HepG2 (cell line): ENCODE data around the gene FZD4. TPM values are rescaled to one million over a fixed set of nuclear protein-coding genes. Genes with fewer than 3 reads are reported as not detected.

Experiments used
- ATAC-seq: fragments of 200-7000 bp; cut with Tn5 transposase; 3 replicates; pipeline ENCODE4 v1.9.1; 2020; ENCODE audit warnings: mild to moderate bottlenecking, moderate library complexity
- BruUV-seq: library from RNA; stranded (reverse); fragments of 400-500 nt; replicated peaks from 2 replicates; lab custom pipeline; 2021; lab: Mats Ljungman, UMichigan
- CTCF ChIA-PET: fragments of 300-600 bp; formaldehyde crosslinking; extraction: SDS; loops from one replicate; lab custom pipeline; 2021; ENCODE audit warnings: low total read pairs, inconsistent platforms, low intra/inter-chr PET ratio; lab: Yijun Ruan, JAX
- POLR2A ChIA-PET: fragments of 350-600 bp; sonication (Branson Sonifier 250); formaldehyde crosslinking; loops from one replicate; lab custom pipeline; 2020; ENCODE audit warnings: antibody characterized with exemption, inconsistent platforms; lab: Yijun Ruan, JAX
- DNase-seq: peaks from one replicate; pipeline ENCODE4 v3.0.0-alpha.2; 2015; ENCODE audit warnings: low spot score
- FAIRE-seq: peaks from 3 replicates; lab custom pipeline; 2011; peaks lifted over from hg19 to GRCh38; lab: Jason Lieb, UNC
- H2AFZ ChIP-seq: one replicate; pipeline ENCODE4 v1.6.1; 2011; ENCODE audit warnings: low read length, inconsistent platforms
- H3K27ac ChIP-seq: fragments of 300-600 bp; 3 replicates; pipeline ENCODE4 v1.8.0; 2011; ENCODE audit warnings: mixed run types, mild to moderate bottlenecking, mixed read lengths, low read length, inconsistent platforms; ENCODE audit not compliant: insufficient read depth; ENCODE audit errors: extremely low read length
- H3K27me3 ChIP-seq, 2 experiments: fragments of 200-600 bp in 1 of 2; 2 replicates in 1 of 2; 3 replicates in 1 of 2; pipeline versions ENCODE4 v1.6.0 to v1.8.0; 2011; ENCODE audit warnings: low read length in 2 of 2, mild to moderate bottlenecking in 2 of 2, moderate library complexity in 2 of 2, inconsistent platforms in 1 of 2; ENCODE audit not compliant: insufficient read depth in 2 of 2, control insufficient read depth in 1 of 2
- H3K36me3 ChIP-seq, 2 experiments: fragments of 200-600 bp in 1 of 2; replicated peaks in 1 of 2; 2 replicates in 1 of 2; 3 replicates in 1 of 2; pipeline versions ENCODE4 v1.5.1 to v1.8.0; 2011; ENCODE audit warnings: low read length in 2 of 2, inconsistent platforms in 1 of 2; ENCODE audit not compliant: insufficient read depth in 2 of 2, control insufficient read depth in 1 of 2
- H3K4me1 ChIP-seq: 2 replicates; pipeline ENCODE4 v1.5.1; 2012; ENCODE audit warnings: low read length, inconsistent platforms; ENCODE audit not compliant: insufficient read depth
- H3K4me2 ChIP-seq: 2 replicates; pipeline ENCODE4 v1.6.0; 2011; ENCODE audit warnings: low read depth, low read length, inconsistent platforms
- H3K4me3 ChIP-seq, 3 experiments: fragments of 200-600 bp in 1 of 3; sonication (generic), shearing (Covaris generic) in 1 of 3; replicated peaks in 1 of 3; 2 replicates each; pipeline ENCODE4 v1.5.1; 2011 to 2016; ENCODE audit warnings: low read length in 3 of 3, inconsistent platforms in 2 of 3, low read depth in 2 of 3, mild to moderate bottlenecking in 2 of 3, control low read depth in 1 of 3, mixed read lengths in 1 of 3; ENCODE audit not compliant: insufficient read depth in 1 of 3
- H3K79me2 ChIP-seq: one replicate; pipeline ENCODE4 v1.6.1; 2011; ENCODE audit warnings: low read length, inconsistent platforms; ENCODE audit not compliant: insufficient read depth
- H3K9ac ChIP-seq: 2 replicates; pipeline ENCODE4 v1.6.0; 2011; ENCODE audit warnings: mild to moderate bottlenecking, low read depth, low read length, inconsistent platforms; ENCODE audit not compliant: insufficient read depth
- H3K9me3 ChIP-seq: 2 replicates; pipeline ENCODE4 v1.5.1; 2012; ENCODE audit warnings: mild to moderate bottlenecking, low read length
- H4K20me1 ChIP-seq: 2 replicates; pipeline ENCODE4 v1.6.0; 2011; ENCODE audit warnings: inconsistent platforms, mild to moderate bottlenecking, low read length, moderate library complexity; ENCODE audit not compliant: insufficient read depth
- ARNT2 ChIP-seq: sonication (generic); formaldehyde crosslinking; IDR thresholded peaks from 2 replicates; pipeline ENCODE4 v1.8.0; 2022; ENCODE audit warnings: mild to moderate bottlenecking, low read depth, missing genetic modification reagents, moderate library complexity
- ATM ChIP-seq: fragments of 450-650 bp; IDR thresholded peaks from 2 replicates; pipeline ENCODE4 v1.7.1; 2017; ENCODE audit warnings: mild to moderate bottlenecking, borderline replicate concordance
- HINFP ChIP-seq: sonication (generic); formaldehyde crosslinking; IDR thresholded peaks from 2 replicates; pipeline ENCODE4 v1.4.0; 2020; ENCODE audit warnings: low read depth, mild to moderate bottlenecking, missing genetic modification reagents
- HNRNPUL1 ChIP-seq: fragments of 200-400 bp; formaldehyde crosslinking; IDR thresholded peaks from 2 replicates; pipeline ENCODE4 v1.6.1; 2017; ENCODE audit warnings: low read depth, mild to moderate bottlenecking, low read length, moderate library complexity
- MTERF4 ChIP-seq: sonication (generic); formaldehyde crosslinking; IDR thresholded peaks from 2 replicates; pipeline ENCODE4 v1.8.0; 2023; ENCODE audit warnings: mild to moderate bottlenecking, missing genetic modification reagents
- NCOA1 ChIP-seq: sonication (generic); formaldehyde crosslinking; IDR thresholded peaks from 2 replicates; pipeline ENCODE4 v1.9.0; 2021; ENCODE audit warnings: missing genetic modification reagents
- NFAT5 ChIP-seq: sonication (generic); formaldehyde crosslinking; IDR thresholded peaks from 2 replicates; pipeline ENCODE4 v1.4.0; 2020; ENCODE audit warnings: missing genetic modification reagents
- NFKBIZ ChIP-seq: IDR thresholded peaks from 2 replicates; pipeline ENCODE4 v1.6.1; 2018; ENCODE audit warnings: missing genetic modification reagents, missing compliant biosample characterization
- NR2F6 ChIP-seq, 2 experiments: IDR thresholded peaks; 2 replicates each; pipeline ENCODE4 v1.6.1; 2016; ENCODE audit warnings: antibody characterized with exemption in 1 of 2, mild to moderate bottlenecking in 1 of 2
- PAX8 ChIP-seq: sonication (generic); formaldehyde crosslinking; IDR thresholded peaks from 2 replicates; pipeline ENCODE4 v1.8.0; 2022; ENCODE audit warnings: mild to moderate bottlenecking, missing genetic modification reagents, borderline replicate concordance
- REL ChIP-seq: sonication (generic); formaldehyde crosslinking; conservative IDR thresholded peaks from 2 replicates; pipeline ENCODE4 v1.8.0; 2022; ENCODE audit warnings: mild to moderate bottlenecking, missing genetic modification reagents, moderate library complexity
- TFE3 ChIP-seq: IDR thresholded peaks from 2 replicates; pipeline ENCODE4 v1.6.1; 2016
- TP53 ChIP-seq: sonication (generic); formaldehyde crosslinking; conservative IDR thresholded peaks from 2 replicates; pipeline ENCODE4 v1.4.0; 2020; ENCODE audit warnings: missing genetic modification reagents
- ZNF205 ChIP-seq: IDR thresholded peaks from 2 replicates; pipeline ENCODE4 v1.6.1; 2018; ENCODE audit warnings: missing biosample characterization, missing genetic modification reagents
- ZNF75D ChIP-seq: sonication (generic); formaldehyde crosslinking; IDR thresholded peaks from 2 replicates; pipeline ENCODE4 v1.8.1; 2023; ENCODE audit warnings: missing genetic modification reagents, mild to moderate bottlenecking, borderline replicate concordance
- ZNF773 ChIP-seq: sonication (generic); formaldehyde crosslinking; IDR thresholded peaks from 2 replicates; pipeline ENCODE4 v1.4.0; 2020; ENCODE audit warnings: missing genetic modification reagents, borderline replicate concordance
- WGBS: methylation state at CpG from one replicate; pipeline ENCODE4 v1.1.6; 2017; ENCODE audit warnings: low lambda C conversion rate; 5-methylcytosine and 5-hydroxymethylcytosine counted together
- in situ Hi-C: cut with HindIII; loops from 2 replicates; pipeline ENCODE4 v1.10.0; 2017; ENCODE audit warnings: low pct_unique_long_range_greater_than_20kb; ENCODE audit not compliant: extremely low pct_ligation_motif_present
- intact Hi-C: fragments of 100-400 bp; cut with micrococcal nuclease; formaldehyde crosslinking; loops from one replicate; pipeline ENCODE4 v1.10.0; 2022; ENCODE audit not compliant: unreplicated experiment
- polyA plus RNA-seq, 8 experiments: library from polyadenylated mRNA; depleted of rRNA in 3 of 8; stranded (reverse) in 7 of 8; unstranded in 1 of 8; fragments of >200 nt; fragmentation: Illumina TruSeq in 4 of 8; extraction: Trizol in 4 of 8; gene quantifications; 2 replicates each; pipeline versions ENCODE4 v1.2.1 to v1.2.3, GENCODE V29; 2011 to 2016; ENCODE audit warnings: low read depth in 4 of 8, missing spikeins in 1 of 8, mixed read lengths in 1 of 8; ENCODE audit not compliant: insufficient read depth in 1 of 8
- total RNA-seq, 5 experiments: library from RNA; depleted of rRNA; stranded (reverse); fragments of >200 nt; fragmentation: Illumina TruSeq; extraction: Trizol; gene quantifications; 2 replicates each; pipeline ENCODE4 v1.2.3, GENCODE V29; 2016; ENCODE audit warnings: low read depth in 1 of 5

Gene FZD4
- total and polyA plus RNA-seq, 2 of the 13 experiments (the other 11 are each of a cell fraction or from before 2014, with no cell fraction given): 46.5 to 70.4 TPM

- CTCF ChIA-PET: no interaction called here
- H3K9ac ChIP-seq: no peak overlapping the region
- H3K27ac ChIP-seq: no peak overlapping the region
- no peaks in the 10 kb centered on the region for H3K36me3 ChIP-seq
- no peak overlapping the region for H3K4me2 ChIP-seq
- H3K9me3 ChIP-seq: peaks cover 9% of the 10 kb centered on the region
- no peaks in the 10 kb centered on the region for H3K79me2 ChIP-seq
- intact Hi-C loops: no loop called here
- no peak overlapping the region for H2AFZ ChIP-seq
- H3K4me3 ChIP-seq: no peak overlapping the region
- FAIRE-seq (no peak), DNase-seq (no peak), ATAC-seq (no peak)
- in situ Hi-C loops: no loop called here
- POLR2A ChIA-PET: no interaction called here
- H4K20me1 ChIP-seq: no peaks in the 10 kb centered on the region
- BruUV-seq: no TSS peak
- WGBS: 45% methylated on average over 6 of the region's 6 CpGs
- H3K27me3 ChIP-seq: no peaks in the 10 kb centered on the region
- H3K4me1 ChIP-seq: no peaks in the 10 kb centered on the region
- no peak for TF ChIP-seq TFE3 (CRISPR knock-in tag)
- TF ChIP-seq TP53 (CRISPR knock-in tag): no peak
- TF ChIP-seq ZNF773 (CRISPR knock-in tag): no peak
- TF ChIP-seq ARNT2 (CRISPR knock-in tag): no peak
- TF ChIP-seq ZNF205 (CRISPR knock-in tag): no peak
- no peak for TF ChIP-seq NCOA1 (CRISPR knock-in tag)
- TF ChIP-seq HINFP: no peak
- TF ChIP-seq MTERF4 (CRISPR knock-in tag): no peak
- TF ChIP-seq NFKBIZ: no peak
- no peak for TF ChIP-seq ATM
- no peak for TF ChIP-seq NR2F6 (IDR thresholded peaks at IDR 0.05)
- no peak for TF ChIP-seq NR2F6 (CRISPR knock-in tag; IDR thresholded peaks at IDR 0.05)
- no peak for TF ChIP-seq NFAT5 (CRISPR knock-in tag)
- no peak for TF ChIP-seq PAX8 (CRISPR knock-in tag)
- no peak for TF ChIP-seq ZNF75D
- TF ChIP-seq REL (CRISPR knock-in tag): no peak
- TF ChIP-seq HNRNPUL1: no peak
These were observed 40.2 kb downstream of the FZD4 start for GRCh38 chr11:86914865-86915519.
